HFFc6 (cell line): ENCODE measurements around the gene ABITRAM. TPM values are rescaled to one million over a fixed set of nuclear protein-coding genes. Genes with fewer than 3 reads are reported as not detected.
"Not testable (repeated sequence)": the region's sequence is repeated elsewhere in the genome, so short reads cannot be mapped to it uniquely, and the experiment has no call there.

Experiments used
- DNase-seq: peaks from one replicate; pipeline ENCODE4 v3.0.0-alpha.2; 2018
- H3K27ac Mint-ChIP-seq: 2 replicates; pipeline ENCODE4 v1.8.0; 2020; ENCODE audit warnings: mild to moderate bottlenecking, mixed read lengths
- H3K27me3 Mint-ChIP-seq: 2 replicates; pipeline ENCODE4 v1.8.0; 2021; ENCODE audit warnings: mild to moderate bottlenecking, moderate library complexity, mixed read lengths; ENCODE audit not compliant: insufficient read depth
- H3K36me3 Mint-ChIP-seq: 2 replicates; pipeline ENCODE4 v1.8.0; 2021; ENCODE audit warnings: low read depth, mixed read lengths
- H3K4me1 Mint-ChIP-seq: 2 replicates; pipeline ENCODE4 v1.8.0; 2020; ENCODE audit warnings: low read depth, mixed read lengths
- H3K4me3 Mint-ChIP-seq: 2 replicates; pipeline ENCODE4 v1.8.0; 2020; ENCODE audit warnings: mild to moderate bottlenecking, moderate library complexity, mixed read lengths
- H3K9me3 Mint-ChIP-seq: 2 replicates; pipeline ENCODE4 v1.8.0; 2020; ENCODE audit warnings: mild to moderate bottlenecking, mixed read lengths
- total RNA-seq, 6 experiments: library from RNA; stranded (reverse); fragmentation: NEBNext Ultra II Directional; extraction: Animal tissue kit (Norgen Biotek cat#: 25700); gene quantifications; 2 replicates in 1 of 6; 3 replicates in 5 of 6; pipeline ENCODE4 v1.2.3, GENCODE V29; 2021
- TF ChIP-seq, protein P1 (sequence below): fragments of 200-600 bp; sonication (generic); IDR thresholded peaks from 2 replicates; pipeline ENCODE4 v1.5.0; 2021; ENCODE audit warnings: antibody characterized with exemption, mild to moderate bottlenecking

The ABITRAM gene
- total RNA-seq, 6 experiments from 2014 or later = 12.5 to 14.0 (median 13.1) TPM

DNA sequence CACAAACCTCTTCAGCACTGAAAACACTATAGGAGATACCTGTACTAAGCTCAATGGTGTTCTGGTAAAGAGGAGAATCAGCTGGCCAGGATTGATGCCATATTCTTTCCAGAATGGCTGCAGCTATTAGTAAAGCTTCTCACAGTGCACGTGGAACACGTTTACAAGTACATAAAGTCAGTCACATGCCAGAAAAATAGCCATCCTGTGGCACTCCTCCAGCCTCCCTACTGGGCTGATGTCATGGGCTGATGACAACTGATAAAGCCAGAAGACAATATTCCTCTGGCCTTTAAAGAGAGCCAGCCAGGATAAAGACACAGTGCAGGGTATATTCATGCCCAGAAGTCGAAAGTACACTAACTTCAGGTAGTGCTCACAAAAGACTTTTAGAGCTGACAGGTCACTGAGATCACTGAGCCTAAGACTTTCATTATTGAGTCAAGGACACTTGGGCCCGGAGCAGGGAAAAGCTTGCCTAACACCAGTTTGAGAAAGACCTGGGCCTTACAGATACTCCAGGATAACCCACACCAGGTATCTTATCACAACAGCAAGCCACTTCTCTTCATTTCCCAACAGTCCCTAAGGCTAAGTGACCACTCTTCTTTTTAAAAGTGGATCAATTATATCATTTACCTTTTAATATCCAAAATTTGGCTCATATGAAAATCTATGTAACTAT is 29.4 kb downstream of the ABITRAM start:
- Mint-ChIP-seq H3K27ac (no peak overlapping the region; the same call in 1 of the 2 replicates), H3K4me3 (no peak overlapping the region), H3K4me1 (peaks cover 19% of the 10 kb centered on the region), H3K36me3 (peaks cover 22% of the 10 kb centered on the region; the same call in 1 of the 2 replicates), H3K9me3 (no peaks in the 10 kb centered on the region), H3K27me3 (peaks cover 2% of the 10 kb centered on the region; the same call in 1 of the 2 replicates)
- peak; percentile 10 for DNase-seq
- TF ChIP-seq, protein P1, sequence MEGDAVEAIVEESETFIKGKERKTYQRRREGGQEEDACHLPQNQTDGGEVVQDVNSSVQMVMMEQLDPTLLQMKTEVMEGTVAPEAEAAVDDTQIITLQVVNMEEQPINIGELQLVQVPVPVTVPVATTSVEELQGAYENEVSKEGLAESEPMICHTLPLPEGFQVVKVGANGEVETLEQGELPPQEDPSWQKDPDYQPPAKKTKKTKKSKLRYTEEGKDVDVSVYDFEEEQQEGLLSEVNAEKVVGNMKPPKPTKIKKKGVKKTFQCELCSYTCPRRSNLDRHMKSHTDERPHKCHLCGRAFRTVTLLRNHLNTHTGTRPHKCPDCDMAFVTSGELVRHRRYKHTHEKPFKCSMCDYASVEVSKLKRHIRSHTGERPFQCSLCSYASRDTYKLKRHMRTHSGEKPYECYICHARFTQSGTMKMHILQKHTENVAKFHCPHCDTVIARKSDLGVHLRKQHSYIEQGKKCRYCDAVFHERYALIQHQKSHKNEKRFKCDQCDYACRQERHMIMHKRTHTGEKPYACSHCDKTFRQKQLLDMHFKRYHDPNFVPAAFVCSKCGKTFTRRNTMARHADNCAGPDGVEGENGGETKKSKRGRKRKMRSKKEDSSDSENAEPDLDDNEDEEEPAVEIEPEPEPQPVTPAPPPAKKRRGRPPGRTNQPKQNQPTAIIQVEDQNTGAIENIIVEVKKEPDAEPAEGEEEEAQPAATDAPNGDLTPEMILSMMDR = no peak

DNA sequence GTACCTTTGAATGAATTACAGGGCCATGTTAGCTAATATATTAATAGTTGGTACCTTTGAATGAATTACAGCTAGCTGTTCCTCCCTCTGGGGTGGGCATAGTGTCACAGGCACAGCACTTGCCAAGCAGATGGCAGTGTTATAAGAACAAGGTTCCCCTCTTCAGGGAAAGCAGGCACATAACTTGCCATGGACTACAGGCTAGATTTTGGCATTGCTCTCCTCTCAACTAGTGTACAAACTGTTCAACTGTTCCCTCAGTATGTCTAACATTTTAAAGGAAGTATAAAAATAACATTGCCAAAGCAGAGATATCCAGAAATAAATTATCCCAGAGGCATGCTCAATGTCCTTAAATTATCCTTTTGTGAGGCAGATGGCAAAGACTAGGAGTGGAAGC is 33.7 kb downstream of the ABITRAM start:
- H3K4me1 Mint-ChIP-seq = peaks cover 19% of the 10 kb centered on the region
- TF ChIP-seq, protein P1 = no peak
- no peak overlapping the region for H3K4me3 Mint-ChIP-seq
- DNase-seq = no peak
- peaks cover 26% of the 10 kb centered on the region for H3K36me3 Mint-ChIP-seq
- no peak overlapping the region; the same call in 1 of the 2 replicates for H3K27ac Mint-ChIP-seq
- H3K27me3 Mint-ChIP-seq = peaks cover 2% of the 10 kb centered on the region; the same call in 1 of the 2 replicates
- H3K9me3 Mint-ChIP-seq = no peaks in the 10 kb centered on the region

DNA sequence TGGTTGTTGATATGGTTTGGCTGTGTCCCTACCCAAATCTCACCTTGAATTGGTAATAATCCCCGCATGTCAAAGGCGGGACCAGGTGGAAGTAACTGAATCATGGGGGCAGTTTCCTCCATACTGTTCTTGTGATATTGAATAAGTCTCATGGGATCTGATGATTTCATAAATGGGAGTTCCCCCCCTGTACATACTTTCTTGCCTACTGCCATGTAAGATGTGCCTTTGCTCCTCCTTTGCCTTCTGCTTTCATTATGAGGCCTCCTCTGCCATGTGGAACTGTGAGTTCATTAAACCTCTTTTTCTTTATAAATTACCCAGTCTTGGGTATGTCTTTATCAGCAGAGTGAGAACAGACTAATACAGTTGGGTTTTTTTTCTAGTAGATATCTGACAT is 37.2 kb downstream of the ABITRAM start:
- not testable (repeated sequence) for DNase-seq, H3K27ac Mint-ChIP-seq, H3K4me1 Mint-ChIP-seq, H3K27me3 Mint-ChIP-seq, H3K4me3 Mint-ChIP-seq, H3K9me3 Mint-ChIP-seq
- peaks cover 24% of the 10 kb centered on the region for H3K36me3 Mint-ChIP-seq

DNA sequence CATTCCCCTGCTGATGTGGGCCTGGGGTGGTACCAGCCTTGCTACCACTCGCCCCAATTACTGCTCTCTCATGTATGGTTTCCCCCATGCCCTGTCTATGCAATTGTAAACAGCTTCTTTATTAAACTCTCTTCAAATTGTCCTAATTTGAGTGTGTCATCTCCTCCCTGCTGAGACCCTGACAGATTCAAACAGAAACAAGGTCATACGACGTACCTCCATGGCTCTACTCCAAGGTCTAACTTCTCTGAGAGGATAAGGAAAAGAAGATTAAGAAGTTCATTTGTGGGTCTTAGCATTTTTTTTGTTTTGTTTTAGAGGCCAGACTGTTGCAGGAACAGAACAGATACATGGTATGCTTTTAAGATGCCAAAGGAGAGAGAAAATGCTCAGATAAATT is 38.0 kb downstream of the ABITRAM start:
- TF ChIP-seq, protein P1 = no peak
- Mint-ChIP-seq H3K9me3 (no peaks in the 10 kb centered on the region), H3K4me3 (no peak overlapping the region), H3K36me3 (peaks cover 19% of the 10 kb centered on the region), H3K27me3 (no peaks in the 10 kb centered on the region), H3K4me1 (no peaks in the 10 kb centered on the region), H3K27ac (no peak overlapping the region)
- DNase-seq = no peak

DNA sequence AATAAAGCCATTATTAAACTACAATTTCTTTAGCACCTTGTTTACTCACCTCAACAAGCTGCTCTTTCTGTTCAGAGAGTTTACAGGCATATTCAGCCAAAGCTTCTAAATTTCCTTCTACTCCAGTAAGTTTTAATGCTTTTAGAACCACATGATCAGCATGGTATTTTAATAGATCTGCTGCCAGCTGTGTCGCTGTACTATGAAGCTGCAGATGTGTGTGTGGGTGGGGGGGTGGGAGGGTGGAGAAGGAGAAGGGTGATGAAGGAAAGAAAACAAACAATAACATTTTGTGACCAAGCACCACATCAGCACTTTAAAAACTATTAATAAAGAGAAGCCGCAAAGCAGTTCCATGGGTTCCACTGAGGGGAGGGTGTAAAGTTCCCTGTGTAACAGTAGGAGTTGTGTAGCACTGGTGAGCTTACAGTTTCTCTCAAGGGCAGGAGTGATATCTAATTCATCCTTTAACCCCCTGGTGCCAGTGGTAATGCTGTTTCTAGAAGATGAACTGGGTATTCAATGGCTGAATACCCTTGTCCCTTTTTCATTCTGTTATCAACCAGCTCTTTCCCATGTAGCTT is 38.5 kb downstream of the ABITRAM start:
- Mint-ChIP-seq H3K9me3 (no peaks in the 10 kb centered on the region), H3K27me3 (no peaks in the 10 kb centered on the region), H3K4me1 (no peaks in the 10 kb centered on the region), H3K4me3 (no peak overlapping the region), H3K27ac (no peak overlapping the region), H3K36me3 (peaks cover 25% of the 10 kb centered on the region)
- TF ChIP-seq, protein P1 = no peak
- DNase-seq = no peak

DNA sequence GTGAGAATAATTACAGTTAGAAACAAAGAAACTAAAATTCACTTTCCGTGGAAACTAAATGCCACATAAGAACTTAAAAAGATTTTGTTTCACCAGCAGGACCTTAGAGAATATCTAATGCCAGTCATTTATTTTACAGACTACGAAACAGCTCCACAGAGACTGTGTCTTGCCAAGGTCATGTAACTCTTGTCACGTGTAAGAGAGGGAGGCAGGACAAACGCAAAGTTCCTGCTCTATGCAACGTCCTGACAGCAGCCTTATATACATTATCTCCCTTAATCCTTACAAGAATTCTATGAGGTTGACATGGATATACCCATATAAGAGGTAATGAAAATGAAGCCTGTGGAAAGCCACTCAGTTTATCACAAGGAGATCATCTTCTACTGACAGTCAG is 39.7 kb downstream of the ABITRAM start:
- TF ChIP-seq, protein P1 = no peak
- no peak overlapping the region for H3K4me3 Mint-ChIP-seq
- H3K4me1 Mint-ChIP-seq = no peaks in the 10 kb centered on the region
- no peaks in the 10 kb centered on the region for H3K9me3 Mint-ChIP-seq
- no peaks in the 10 kb centered on the region for H3K27me3 Mint-ChIP-seq
- no peak overlapping the region for H3K27ac Mint-ChIP-seq
- no peak for DNase-seq
- H3K36me3 Mint-ChIP-seq = peaks cover 33% of the 10 kb centered on the region
